Measurements from ENCODE around the gene SURF4. TPM values are rescaled to one million over a fixed set of nuclear protein-coding genes. Genes with fewer than 3 reads are reported as not detected.

Gene SURF4
- total RNA-seq, 4 donors from 2014 or later: 84.2 to 114 (median 100) TPM

GRCh38 chr9:133355881-133356357 lies 19.9 kb downstream of the SURF4 start:
- H3K4me3 ChIP-seq (ENCODE audit: low read depth, poor library complexity, severe bottlenecking): peak overlapping the region; percentile 69
- TF ChIP-seq POLR2A (IDR thresholded peaks at IDR 0.05) (no peak), CTCF (IDR thresholded peaks at IDR 0.05) (no peak)
- 0% methylated on average over 6 to 18 of the region's 31 CpGs for WGBS, 2 donors
- no peak for DNase-seq (ENCODE audit: low spot score in 2 of 2)
- intact Hi-C loops (cut with DNase I; ENCODE audit: low total_unique reads): no loop called here

- TF ChIP-seq CTCF (IDR thresholded peaks at IDR 0.05): no peak
- intact Hi-C loops (cut with DNase I; ENCODE audit: low total_unique reads): no loop called here
- WGBS, 2 donors: 71 to 73% methylated on average over 7 of the region's 7 CpGs
- no peak for DNase-seq (ENCODE audit: low spot score in 2 of 2)
- H3K4me3 ChIP-seq (ENCODE audit: low read depth, poor library complexity, severe bottlenecking): no peak overlapping the region
Observed at GRCh38 chr9:133354766-133355165, 21.1 kb downstream of the SURF4 start.

GRCh38 chr9:133353548-133353947 lies 22.3 kb downstream of the SURF4 start:
- DNase-seq (ENCODE audit: low spot score in 2 of 2): no peak
- H3K4me3 ChIP-seq (ENCODE audit: low read depth, poor library complexity, severe bottlenecking): no peak overlapping the region
- intact Hi-C loops (cut with DNase I; ENCODE audit: low total_unique reads): no loop called here
- no peak for TF ChIP-seq CTCF (IDR thresholded peaks at IDR 0.05)
- no peak for TF ChIP-seq POLR2A (IDR thresholded peaks at IDR 0.05)
- 70 to 77% methylated on average over 5 of the region's 5 CpGs for WGBS, 2 donors

- H3K4me3 ChIP-seq (ENCODE audit: low read depth, poor library complexity, severe bottlenecking): no peak overlapping the region
- DNase-seq (ENCODE audit: low spot score in 2 of 2): no peak
- no peak for TF ChIP-seq CTCF (IDR thresholded peaks at IDR 0.05)
- no peak for TF ChIP-seq POLR2A (IDR thresholded peaks at IDR 0.05)
- intact Hi-C loops (cut with DNase I; ENCODE audit: low total_unique reads): no loop called here
- WGBS, 2 donors: 62 to 67% methylated on average over 8 of the region's 8 CpGs
Observed at GRCh38 chr9:133352635-133353340, 23.1 kb downstream of the SURF4 start.

GRCh38 chr9:133351908-133352634 lies 23.8 kb downstream of the SURF4 start:
- H3K4me3 ChIP-seq (ENCODE audit: low read depth, poor library complexity, severe bottlenecking): no peak overlapping the region
- intact Hi-C loops (cut with DNase I; ENCODE audit: low total_unique reads): no loop called here
- no peak for TF ChIP-seq POLR2A (IDR thresholded peaks at IDR 0.05)
- TF ChIP-seq CTCF (IDR thresholded peaks at IDR 0.05): no peak
- DNase-seq (ENCODE audit: low spot score in 2 of 2): no peak
- WGBS, 2 donors: 77 to 78% methylated on average over 14 of the region's 14 CpGs
